Ovary (tissue), 3 donors: Measurements from ENCODE around the gene P2RX6.

Experiments used
- EP300 ChIP-seq: sonication (generic); formaldehyde crosslinking; IDR thresholded peaks from one replicate; pipeline ENCODE4 v1.6.1; 2017; ENCODE audit warnings: antibody characterized with exemption
- POLR2A ChIP-seq: fragments of 450-650 bp; IDR thresholded peaks from one replicate; pipeline ENCODE4 v1.6.1; 2017; ENCODE audit warnings: antibody characterized with exemption, mild to moderate bottlenecking, moderate library complexity
- TF ChIP-seq, protein P1 (sequence below), 3 donors: fragments of 450-650 bp in 2 of 3; fragments of 200-600 bp in 1 of 3; IDR thresholded peaks; one replicate each; pipeline versions ENCODE4 v1.5.1 to v1.8.0; 2016 to 2022; ENCODE audit warnings: antibody characterized with exemption in 3 of 3, mild to moderate bottlenecking in 1 of 3
- donor health status: DM: no; HTN: no; CAD: no.

DNA sequence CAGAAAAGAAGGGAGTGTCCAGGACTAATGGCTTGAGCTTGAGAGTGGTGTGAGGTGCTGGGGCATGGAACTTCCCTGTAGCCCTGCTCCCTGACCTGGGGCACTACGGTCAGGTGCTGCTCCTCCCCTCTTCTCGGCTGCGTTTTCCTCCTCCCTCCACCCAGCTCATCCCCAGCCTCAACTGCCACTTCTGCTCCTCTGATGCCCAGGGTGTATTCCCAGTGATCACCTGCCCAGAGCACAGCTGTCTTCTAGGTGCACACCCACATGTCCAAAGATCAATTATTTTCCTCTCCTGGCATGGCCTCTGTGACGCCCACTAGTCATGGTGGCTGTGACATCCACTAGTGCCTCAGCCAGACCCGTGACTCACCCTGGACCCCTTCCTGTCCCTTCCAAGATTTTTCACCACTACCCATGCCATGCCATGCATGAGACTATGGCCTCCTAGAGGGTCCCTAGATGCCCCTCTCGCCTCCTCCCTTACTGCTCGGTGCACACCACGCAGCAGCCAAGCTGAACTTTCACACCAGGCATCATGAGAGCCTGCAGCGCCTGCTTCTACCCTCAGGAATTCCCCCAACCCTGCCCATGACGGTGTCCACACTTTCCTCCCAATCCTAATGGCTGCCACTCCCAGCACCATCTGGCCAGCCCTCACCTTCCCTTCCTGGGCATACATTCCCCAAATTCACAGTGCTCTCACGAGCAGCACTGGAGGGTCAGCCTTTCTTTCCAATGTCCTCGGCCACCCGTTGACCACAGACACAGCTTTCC, 1.9 kb downstream of the P2RX6 start:
- TF ChIP-seq, protein P1, sequence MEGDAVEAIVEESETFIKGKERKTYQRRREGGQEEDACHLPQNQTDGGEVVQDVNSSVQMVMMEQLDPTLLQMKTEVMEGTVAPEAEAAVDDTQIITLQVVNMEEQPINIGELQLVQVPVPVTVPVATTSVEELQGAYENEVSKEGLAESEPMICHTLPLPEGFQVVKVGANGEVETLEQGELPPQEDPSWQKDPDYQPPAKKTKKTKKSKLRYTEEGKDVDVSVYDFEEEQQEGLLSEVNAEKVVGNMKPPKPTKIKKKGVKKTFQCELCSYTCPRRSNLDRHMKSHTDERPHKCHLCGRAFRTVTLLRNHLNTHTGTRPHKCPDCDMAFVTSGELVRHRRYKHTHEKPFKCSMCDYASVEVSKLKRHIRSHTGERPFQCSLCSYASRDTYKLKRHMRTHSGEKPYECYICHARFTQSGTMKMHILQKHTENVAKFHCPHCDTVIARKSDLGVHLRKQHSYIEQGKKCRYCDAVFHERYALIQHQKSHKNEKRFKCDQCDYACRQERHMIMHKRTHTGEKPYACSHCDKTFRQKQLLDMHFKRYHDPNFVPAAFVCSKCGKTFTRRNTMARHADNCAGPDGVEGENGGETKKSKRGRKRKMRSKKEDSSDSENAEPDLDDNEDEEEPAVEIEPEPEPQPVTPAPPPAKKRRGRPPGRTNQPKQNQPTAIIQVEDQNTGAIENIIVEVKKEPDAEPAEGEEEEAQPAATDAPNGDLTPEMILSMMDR (IDR thresholded peaks at IDR 0.05): no peak
- TF ChIP-seq EP300 (no peak), POLR2A (no peak)
